GM18861 (cell line): ENCODE data around the gene WDTC1.
"Not testable (repeated sequence)": the region's sequence is repeated elsewhere in the genome, so short reads cannot be mapped to it uniquely, and the experiment has no call there.

Source experiments
- ATAC-seq: cut with Tn5 transposase; IDR thresholded peaks from one replicate; pipeline ENCODE4 v1.9.1; 2021; ENCODE audit not compliant: unreplicated experiment

Gene WDTC1

GRCh38 chr1:27234049-27234882, at the start of gene WDTC1:
WDTC1 (plus strand) TSS chr1:27234632; CDS start chr1:27261055, 26,423 bp downstream.
- peak; percentile 83 for ATAC-seq

GRCh38 chr1:27184665-27185064, 49.8 kb upstream of the WDTC1 start:
- not testable (repeated sequence) for ATAC-seq

GRCh38 chr1:27192039-27192529, 42.3 kb upstream of the WDTC1 start:
- no peak for ATAC-seq

- no peak for ATAC-seq
Observed at GRCh38 chr1:27193194-27193593, 41.2 kb upstream of the WDTC1 start.

GRCh38 chr1:27201295-27201694, 33.1 kb upstream of the WDTC1 start:
- ATAC-seq = no peak

GRCh38 chr1:27203946-27204345, 30.5 kb upstream of the WDTC1 start:
- no peak for ATAC-seq

GRCh38 chr1:27207238-27207637, 27.2 kb upstream of the WDTC1 start:
- ATAC-seq = not testable (repeated sequence)

GRCh38 chr1:27208143-27208850, 26.1 kb upstream of the WDTC1 start:
- not testable (repeated sequence) for ATAC-seq

- no peak for ATAC-seq
Observed at GRCh38 chr1:27216466-27216865, 18.0 kb upstream of the WDTC1 start.

GRCh38 chr1:27217401-27217800, 17.0 kb upstream of the WDTC1 start:
- ATAC-seq = no peak

GRCh38 chr1:27218736-27219135, 15.7 kb upstream of the WDTC1 start:
- ATAC-seq = no peak

GRCh38 chr1:27220096-27220495, 14.3 kb upstream of the WDTC1 start:
- ATAC-seq = no peak

GRCh38 chr1:27220702-27221497, 13.5 kb upstream of the WDTC1 start:
- ATAC-seq = not testable (repeated sequence)

GRCh38 chr1:27225621-27226020, 8.8 kb upstream of the WDTC1 start:
- no peak for ATAC-seq

- no peak for ATAC-seq
Observed at GRCh38 chr1:27227765-27228164, 6.7 kb upstream of the WDTC1 start.

- ATAC-seq = no peak
Observed at GRCh38 chr1:27233667-27234048, 774 bp upstream of the WDTC1 start.

- ATAC-seq = no peak
Observed at GRCh38 chr1:27235827-27236226, 1.4 kb downstream of the WDTC1 start.

GRCh38 chr1:27237112-27237511, 2.7 kb downstream of the WDTC1 start:
- no peak for ATAC-seq

GRCh38 chr1:27238032-27238431, 3.6 kb downstream of the WDTC1 start:
- no peak for ATAC-seq

GRCh38 chr1:27241677-27242076, 7.2 kb downstream of the WDTC1 start:
- no peak for ATAC-seq

- not testable (repeated sequence) for ATAC-seq
Observed at GRCh38 chr1:27243665-27244064, 9.2 kb downstream of the WDTC1 start.
